SIG-M5 treated with dmso at 0.1 percent for 504 hours (cell line): ENCODE measurements around the gene OR6M1.

Experiments
- DNase-seq: peaks from one replicate; lab custom pipeline; 2025; ENCODE audit not compliant: unreplicated experiment; lab: John Stamatoyannopoulos, UW

Gene OR6M1, protein sequence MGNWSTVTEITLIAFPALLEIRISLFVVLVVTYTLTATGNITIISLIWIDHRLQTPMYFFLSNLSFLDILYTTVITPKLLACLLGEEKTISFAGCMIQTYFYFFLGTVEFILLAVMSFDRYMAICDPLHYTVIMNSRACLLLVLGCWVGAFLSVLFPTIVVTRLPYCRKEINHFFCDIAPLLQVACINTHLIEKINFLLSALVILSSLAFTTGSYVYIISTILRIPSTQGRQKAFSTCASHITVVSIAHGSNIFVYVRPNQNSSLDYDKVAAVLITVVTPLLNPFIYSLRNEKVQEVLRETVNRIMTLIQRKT

GRCh38 chr11:123806249-123806648, at the start of gene OR6M1:
TSS of gene OR6M1 (minus strand) at chr11:123806349. CDS start at chr11:123806349, 0 bp downstream.
- DNase-seq, result no peak

- DNase-seq, result no peak
These were observed 46.9 kb upstream of the OR6M1 start for GRCh38 chr11:123853038-123853437.

DNA sequence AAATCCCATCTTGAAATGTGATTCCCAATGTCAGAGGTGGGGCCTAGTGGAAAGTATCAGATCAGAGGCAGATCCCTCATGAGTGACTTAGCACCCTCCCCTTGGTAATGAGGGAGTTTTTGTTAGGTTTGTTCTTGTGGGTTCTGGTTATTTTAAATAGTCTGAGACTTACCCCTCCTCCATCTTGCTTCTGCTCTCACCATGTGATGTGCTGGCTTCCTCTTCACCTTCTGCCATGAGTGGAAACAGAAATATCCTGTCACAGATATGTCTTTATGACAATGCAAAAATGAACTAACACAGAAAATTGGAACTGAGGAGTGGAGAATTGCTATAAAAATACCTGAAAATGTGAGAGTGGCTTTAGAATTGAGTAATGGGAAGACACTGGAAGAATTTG, 46.2 kb upstream of the OR6M1 start:
- no peak for DNase-seq

DNA sequence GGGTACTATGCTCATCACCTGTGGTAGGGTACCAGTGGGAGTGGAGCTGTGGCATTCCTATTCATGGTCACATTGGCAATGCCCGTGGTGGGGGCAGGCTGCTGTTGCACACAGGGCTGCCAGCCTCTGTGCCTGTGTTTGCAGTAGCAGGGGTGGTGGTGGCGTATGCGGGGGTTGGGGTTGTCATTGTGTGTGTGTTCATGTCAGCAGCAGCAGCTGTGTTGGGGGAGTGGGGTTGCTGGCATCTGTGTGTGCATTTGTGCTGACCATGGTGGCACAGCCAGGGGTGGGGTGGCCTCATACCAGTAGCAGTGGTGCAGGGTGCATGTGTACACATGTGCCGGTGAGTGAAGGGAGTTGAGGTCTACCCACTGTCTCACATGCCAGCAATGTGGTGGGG, 45.0 kb upstream of the OR6M1 start:
- no peak for DNase-seq

- DNase-seq, result no peak
These were observed 35.0 kb upstream of the OR6M1 start for GRCh38 chr11:123841174-123841573.

DNA sequence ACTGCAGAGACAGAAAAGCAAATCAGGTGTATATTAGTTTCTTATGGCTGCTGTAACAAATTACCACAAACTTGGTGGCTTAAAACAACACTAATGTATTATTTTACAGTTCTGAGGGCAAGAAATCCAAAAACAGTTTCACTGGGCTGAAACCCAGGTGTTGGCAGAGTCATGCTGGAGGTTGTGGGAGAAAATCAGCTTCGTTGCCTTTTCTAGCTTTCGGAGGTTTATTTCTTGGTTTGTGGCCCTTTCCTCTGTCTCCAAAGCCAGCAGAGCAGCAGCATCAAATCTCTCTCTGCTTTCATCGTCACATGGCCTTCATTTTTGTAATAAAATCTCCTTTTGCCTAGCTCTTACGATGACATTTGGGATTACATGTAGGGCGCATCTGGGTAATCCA, 33.0 kb upstream of the OR6M1 start:
- no peak for DNase-seq

- no peak for DNase-seq
These were observed 32.5 kb upstream of the OR6M1 start for GRCh38 chr11:123838659-123839058.

- DNase-seq, result no peak
These were observed 32.0 kb upstream of the OR6M1 start for GRCh38 chr11:123838199-123838598.

- no peak for DNase-seq
These were observed 26.9 kb upstream of the OR6M1 start for GRCh38 chr11:123833095-123833494.

DNA sequence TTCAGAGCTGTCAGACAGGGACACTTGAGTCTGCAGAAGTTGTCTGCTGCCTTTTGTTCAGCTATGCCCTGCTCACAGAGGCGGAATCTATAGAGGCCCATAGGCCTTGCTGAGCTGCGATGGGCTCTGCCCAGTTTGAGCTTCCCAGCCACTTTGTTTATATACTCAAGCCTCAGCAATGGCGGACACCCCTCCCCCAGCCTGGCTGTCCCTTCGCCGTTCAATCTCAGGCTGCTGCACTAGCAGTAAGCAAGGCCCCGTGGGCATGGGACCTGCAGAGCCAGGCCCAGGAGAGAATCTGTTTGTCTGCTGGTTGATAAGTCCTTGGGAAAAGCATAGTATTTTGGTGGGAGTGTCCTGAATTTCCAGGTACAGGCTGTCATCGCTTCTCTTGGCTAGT, 23.6 kb upstream of the OR6M1 start:
- no peak for DNase-seq

DNA sequence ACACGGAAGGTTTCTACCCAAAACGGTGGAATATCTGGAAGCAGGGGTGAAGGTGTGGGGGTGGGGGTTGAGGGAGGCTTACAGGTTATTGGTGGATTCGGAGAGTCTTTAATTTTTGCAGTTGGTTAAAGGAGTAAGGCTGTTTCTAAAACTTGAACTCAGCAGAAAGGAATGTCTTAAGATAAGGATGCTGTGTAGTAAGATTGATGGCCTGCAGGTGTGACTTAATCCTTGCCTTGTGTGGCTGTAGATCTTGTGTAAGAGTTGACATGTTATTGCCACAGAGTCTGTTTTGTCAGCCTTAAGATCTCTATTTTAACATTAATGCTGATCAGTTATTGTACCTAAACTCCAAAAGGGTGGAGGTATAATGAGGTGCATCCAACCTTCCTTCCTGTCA, 16.4 kb upstream of the OR6M1 start:
- no peak for DNase-seq

DNA sequence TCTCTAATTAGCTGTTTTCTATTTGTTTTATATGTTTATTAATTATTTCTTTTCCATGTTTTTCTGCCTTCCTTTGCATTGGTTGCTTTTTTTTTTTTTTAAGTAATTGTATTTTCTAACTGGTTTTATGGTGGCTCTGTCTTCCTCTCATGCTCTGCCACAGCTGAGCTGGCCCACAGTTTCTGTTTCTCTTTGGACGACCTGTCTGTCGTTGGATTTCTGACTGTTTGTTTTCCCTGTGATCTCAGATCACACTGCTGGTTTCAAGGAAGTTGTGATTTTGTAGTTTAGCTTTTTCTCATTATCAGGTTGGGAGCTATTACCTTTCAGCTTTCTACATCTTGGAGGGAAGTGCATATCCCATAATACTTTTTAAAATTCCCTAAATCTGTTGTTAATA, 15.9 kb upstream of the OR6M1 start:
- no peak for DNase-seq

DNA sequence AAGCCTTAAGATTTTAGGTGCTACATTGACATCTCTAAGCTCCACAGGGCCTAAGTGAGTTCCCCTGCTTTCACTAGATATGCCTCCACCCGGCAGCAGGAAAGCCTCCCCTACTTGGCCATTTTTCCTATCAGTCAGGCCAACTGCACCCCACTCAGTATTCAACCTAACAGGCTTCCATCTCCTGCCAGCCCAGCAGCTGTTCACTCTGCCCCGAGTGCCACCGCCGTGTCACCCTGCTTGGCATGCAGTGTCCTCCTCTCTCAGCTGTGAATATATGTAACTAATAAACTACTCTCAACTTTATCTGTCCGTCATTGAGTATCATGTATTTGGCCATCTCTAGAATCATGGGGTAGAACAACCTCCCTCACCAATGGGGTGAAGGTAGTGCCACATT, 9.0 kb upstream of the OR6M1 start:
- DNase-seq, result no peak

DNA sequence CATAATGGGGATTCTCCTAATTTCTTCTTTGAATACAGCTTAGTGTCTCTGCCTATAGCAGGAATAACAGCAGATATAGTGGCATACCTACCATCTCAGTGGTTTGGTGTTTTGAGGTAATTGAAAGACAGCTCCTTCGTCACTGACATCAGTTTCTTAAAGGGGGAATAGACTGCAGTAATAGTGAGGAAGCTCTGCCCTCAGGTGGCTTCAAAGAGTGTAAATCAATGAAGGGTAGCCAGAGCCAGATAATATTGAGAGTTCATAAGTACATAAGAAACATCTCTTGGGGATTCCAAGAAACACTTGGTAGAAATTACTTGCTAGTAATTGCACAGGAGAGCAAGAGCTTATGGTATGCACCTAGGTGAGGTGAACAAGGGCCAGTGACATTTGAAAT, 4.4 kb downstream of the OR6M1 start:
- DNase-seq, result no peak

DNA sequence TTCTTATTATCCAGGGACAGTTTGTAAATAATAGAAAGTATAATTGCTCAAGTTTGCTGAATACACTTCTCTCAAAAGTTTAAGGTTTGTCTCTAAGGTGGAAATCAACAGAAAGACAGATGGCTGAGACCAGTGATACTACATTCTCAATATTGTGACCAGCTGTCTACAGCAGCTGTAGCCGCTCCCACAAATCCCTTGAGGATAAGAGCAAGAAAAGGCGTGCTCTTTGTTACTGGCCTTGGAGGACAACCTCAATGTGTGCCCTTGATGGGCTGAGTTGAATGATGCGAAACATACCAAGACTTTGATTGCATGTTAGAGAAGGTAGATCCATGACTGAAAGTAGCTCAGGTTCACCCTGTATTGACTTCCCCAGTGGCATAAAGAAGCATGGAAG, 6.1 kb downstream of the OR6M1 start:
- no peak for DNase-seq

DNA sequence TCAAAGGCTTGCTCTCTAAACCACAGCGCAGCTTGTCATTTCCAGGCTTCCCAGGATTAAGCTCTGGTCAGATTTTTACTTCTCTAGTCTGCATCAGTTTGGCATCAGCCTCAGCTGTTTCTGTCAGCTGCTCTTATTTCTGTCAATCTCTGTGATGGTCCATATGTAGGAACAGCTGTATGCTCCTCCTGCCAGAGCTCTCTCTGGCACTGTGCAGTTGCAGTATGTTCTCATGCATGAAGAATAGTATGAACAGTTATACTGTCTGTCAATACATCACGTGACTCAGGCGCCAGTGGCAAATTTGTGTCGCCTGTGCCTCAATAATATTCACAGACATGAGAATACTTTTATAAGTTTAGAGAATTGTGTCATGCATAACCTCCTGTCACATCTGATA, 6.7 kb downstream of the OR6M1 start:
- DNase-seq, result no peak

- DNase-seq, result no peak
These were observed 7.5 kb downstream of the OR6M1 start for GRCh38 chr11:123798513-123799252.

DNA sequence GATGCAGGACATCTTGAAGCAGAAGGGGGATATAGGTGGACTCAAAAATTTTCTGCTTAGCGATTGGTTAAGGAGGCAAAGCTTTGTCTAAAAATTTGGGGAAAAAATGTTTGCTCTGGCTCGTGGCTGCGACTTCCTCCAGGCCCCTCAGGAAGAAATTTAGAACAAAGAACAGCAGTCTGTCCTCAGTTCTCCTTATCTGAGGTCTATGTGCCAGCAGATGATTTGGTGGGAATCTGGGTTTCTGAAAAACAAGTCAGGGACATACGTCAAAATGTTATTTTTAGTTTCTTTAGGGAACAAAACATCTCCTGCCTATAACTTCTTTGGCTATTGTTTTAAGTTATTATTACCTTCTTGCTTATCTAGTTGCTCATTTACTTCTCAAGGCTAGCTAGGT, 8.1 kb downstream of the OR6M1 start:
- DNase-seq, result no peak

DNA sequence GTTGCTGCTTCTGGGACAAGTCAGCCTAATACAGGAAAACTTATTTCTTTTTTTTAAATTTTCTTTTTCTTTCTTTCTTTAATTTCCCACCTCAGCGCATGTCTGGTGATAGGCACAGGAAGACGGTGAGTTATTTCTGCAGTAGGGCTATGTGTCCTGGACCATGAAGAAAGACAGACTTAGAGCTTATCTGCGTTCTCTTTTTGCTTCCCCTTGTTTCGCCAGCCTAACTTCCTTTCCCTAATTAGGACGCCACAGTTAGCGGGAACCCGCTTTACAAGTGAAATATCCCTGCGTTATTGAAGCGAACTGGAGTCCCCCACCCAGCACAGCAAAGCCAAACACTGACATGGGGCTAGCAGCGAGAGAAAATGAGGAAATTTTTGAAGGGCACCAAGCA, 8.6 kb downstream of the OR6M1 start:
- no peak for DNase-seq

DNA sequence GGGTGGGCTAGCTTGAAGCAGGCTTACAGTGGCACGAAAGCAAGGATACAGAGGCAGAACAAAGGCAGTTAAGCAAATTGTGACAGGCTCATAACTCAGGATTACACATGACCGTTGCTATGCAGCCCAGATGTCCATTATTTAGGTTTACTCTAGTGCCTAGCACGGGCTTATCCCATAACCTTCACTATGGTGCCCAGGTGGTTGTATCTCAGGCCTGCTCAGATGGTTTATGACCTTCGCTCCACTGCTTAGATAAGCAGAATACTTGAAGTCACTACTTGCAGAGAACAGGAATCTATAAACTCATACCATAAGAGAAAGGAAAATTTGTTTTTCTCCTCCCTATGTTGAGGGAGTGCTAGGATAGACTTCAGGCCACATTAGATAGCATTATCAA, 9.0 kb downstream of the OR6M1 start:
- no peak for DNase-seq

DNA sequence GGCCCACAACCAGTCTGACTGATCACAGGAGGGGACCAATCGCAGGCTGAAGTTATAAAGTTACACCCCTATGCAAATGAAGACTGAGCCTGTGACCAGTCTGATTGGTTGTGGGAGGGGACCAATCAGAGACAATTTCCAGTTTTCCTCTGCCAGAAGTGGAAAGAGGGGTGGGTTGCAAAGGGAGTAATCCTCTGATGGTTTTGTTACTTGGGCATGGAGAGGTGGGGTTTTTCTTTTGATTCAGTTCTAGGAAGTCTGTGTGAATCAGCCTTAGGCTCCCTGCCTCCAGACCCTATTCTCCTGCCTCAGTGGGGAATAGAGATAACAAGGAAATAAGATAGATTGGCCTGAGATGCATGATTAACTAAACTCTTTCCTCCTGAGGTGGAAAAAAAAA, 9.9 kb downstream of the OR6M1 start:
- DNase-seq, result no peak

DNA sequence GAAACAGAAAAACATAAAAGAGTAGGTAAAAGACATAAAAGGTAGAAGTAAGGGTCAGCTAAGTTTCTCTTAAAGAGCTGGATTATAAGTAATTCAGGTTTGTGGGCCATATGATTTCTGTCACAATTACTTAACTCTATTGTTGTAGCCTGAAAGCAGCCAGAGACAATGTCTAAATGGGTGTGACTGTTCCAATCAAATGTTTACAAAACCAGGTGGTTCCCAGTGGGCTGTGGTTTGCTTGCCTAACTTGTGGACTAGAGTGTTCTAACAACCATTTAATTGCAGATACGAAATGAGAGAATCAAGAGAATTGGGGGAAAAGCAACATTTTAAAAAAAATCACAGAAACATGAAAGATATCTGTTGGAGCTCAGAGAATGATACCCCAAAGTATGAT, 22.6 kb downstream of the OR6M1 start:
- no peak for DNase-seq

GRCh38 chr11:123778511-123778910, 27.6 kb downstream of the OR6M1 start:
- DNase-seq, result no peak
